Fibroblast of villous mesenchyme (primary cell): ENCODE data around the gene FOXF1. TPM values are rescaled to one million over a fixed set of nuclear protein-coding genes. Genes with fewer than 3 reads are reported as not detected.

Source experiments
- DNase-seq: peaks from one replicate; pipeline ENCODE4 v3.0.0-alpha.2; 2010; ENCODE audit warnings: low read depth
- H3K4me3 ChIP-seq: 2 replicates; pipeline ENCODE4 v1.5.1; 2011; ENCODE audit warnings: low read depth, mild to moderate bottlenecking, low read length
- total RNA-seq: library from RNA; depleted of rRNA; stranded (reverse); fragments of >200 nt; gene quantifications from 2 replicates; pipeline ENCODE4 v1.2.3, GENCODE V29; 2012
- TF ChIP-seq, protein P1 (sequence below): IDR thresholded peaks from 2 replicates; pipeline ENCODE4 v1.5.1; 2012; ENCODE audit warnings: low read depth, mild to moderate bottlenecking, low read length; ENCODE audit not compliant: insufficient read depth

The FOXF1 gene
- total RNA-seq, 1 donor = 5.2 TPM

DNA sequence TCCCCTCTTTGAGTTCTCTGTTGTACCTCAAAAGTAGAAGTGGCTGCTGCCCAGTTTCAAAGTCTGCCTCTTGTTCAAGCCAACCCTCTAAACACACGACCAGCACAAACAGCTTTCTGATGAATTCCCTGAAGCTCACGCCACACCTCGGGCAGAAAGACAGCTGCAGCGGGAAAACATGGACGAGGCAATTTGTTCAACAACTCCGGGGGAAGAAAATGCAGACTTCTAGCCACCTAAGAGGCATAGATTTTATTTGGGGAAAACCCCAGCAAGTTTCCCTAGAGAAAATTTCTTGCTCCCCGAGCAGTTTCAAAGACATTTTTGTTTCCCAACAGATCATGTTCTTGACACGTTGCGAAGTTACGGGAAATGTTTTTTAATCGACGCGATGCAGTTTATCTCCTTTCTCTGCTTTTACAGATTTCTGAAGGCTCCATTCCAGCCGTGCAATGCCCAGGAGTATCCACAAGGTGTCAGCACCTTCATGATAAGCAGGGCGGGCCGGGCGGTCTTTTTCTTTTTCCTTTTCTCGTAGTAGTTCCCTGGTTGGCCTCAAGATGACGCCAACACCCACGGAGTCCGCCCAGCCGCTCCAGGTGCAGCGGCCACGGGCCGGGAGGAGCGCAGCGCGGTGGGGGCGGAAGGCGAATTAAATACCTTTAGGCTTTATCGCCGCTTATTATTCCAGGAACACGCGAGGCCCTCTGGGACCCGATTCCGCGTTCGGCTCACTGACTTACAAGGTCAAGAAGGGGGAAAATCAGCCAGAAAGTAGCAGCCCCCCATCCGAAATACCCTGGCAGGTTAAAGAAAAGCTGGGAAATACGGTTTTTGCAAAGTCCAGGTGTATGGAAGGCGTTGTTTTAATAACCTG, 53.4 kb downstream of the FOXF1 start:
- H3K4me3 ChIP-seq = peak overlapping the region; percentile 46
- DNase-seq = peak; percentile 93
- TF ChIP-seq, protein P1, sequence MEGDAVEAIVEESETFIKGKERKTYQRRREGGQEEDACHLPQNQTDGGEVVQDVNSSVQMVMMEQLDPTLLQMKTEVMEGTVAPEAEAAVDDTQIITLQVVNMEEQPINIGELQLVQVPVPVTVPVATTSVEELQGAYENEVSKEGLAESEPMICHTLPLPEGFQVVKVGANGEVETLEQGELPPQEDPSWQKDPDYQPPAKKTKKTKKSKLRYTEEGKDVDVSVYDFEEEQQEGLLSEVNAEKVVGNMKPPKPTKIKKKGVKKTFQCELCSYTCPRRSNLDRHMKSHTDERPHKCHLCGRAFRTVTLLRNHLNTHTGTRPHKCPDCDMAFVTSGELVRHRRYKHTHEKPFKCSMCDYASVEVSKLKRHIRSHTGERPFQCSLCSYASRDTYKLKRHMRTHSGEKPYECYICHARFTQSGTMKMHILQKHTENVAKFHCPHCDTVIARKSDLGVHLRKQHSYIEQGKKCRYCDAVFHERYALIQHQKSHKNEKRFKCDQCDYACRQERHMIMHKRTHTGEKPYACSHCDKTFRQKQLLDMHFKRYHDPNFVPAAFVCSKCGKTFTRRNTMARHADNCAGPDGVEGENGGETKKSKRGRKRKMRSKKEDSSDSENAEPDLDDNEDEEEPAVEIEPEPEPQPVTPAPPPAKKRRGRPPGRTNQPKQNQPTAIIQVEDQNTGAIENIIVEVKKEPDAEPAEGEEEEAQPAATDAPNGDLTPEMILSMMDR = peak; percentile 100

Other genes starting within 250 kb of the FOXF1 start
- gene MTHFSD, start 44.7 kb downstream of the FOXF1 start, total RNA-seq = 11.6 and 14.7 TPM in 2 replicates
- gene FOXC2, start 56.3 kb downstream of the FOXF1 start, total RNA-seq = 0.64 TPM in 1 of 2 replicates, not detected in the other
- gene FOXL1, start 68.0 kb downstream of the FOXF1 start, total RNA-seq = 0.86 and 3.5 TPM in 2 replicates